Esophagus muscularis mucosa (tissue), 4 donors: ENCODE results near the gene OMG. TPM values are rescaled to one million over a fixed set of nuclear protein-coding genes. Genes with fewer than 3 reads are reported as not detected.

ENCODE experiments used
- DNase-seq: peaks from one replicate; pipeline ENCODE4 v3.0.0-alpha.2; 2017; ENCODE audit errors: extremely low spot score
- H3K27ac ChIP-seq, 4 donors: fragments of 200-600 bp; sonication (generic); replicated peaks in 1 of 4; 1 replicate in 3 of 4; 2 replicates in 1 of 4; pipeline ENCODE4 v1.5.1; 2016 to 2019; ENCODE audit warnings: mild to moderate bottlenecking in 1 of 4
- H3K27me3 ChIP-seq, 4 donors: fragments of 200-600 bp; sonication (generic); one replicate each; pipeline versions ENCODE4 v1.5.1 to v1.6.0; 2016 to 2019
- H3K36me3 ChIP-seq, 4 donors: fragments of 200-600 bp; sonication (generic); one replicate each; pipeline ENCODE4 v1.5.1; 2016 to 2019
- H3K4me1 ChIP-seq, 4 donors: fragments of 200-600 bp; sonication (generic); one replicate each; pipeline ENCODE4 v1.5.1; 2016 to 2019
- H3K4me3 ChIP-seq, 4 donors: fragments of 200-600 bp; sonication (generic); 1 replicate in 2 of 4; 2 replicates in 2 of 4; pipeline ENCODE4 v1.5.1; 2016 to 2019; ENCODE audit warnings: mild to moderate bottlenecking in 4 of 4, moderate library complexity in 1 of 4
- H3K9me3 ChIP-seq, 4 donors: fragments of 200-600 bp; sonication (generic); 1 replicate in 3 of 4; 2 replicates in 1 of 4; pipeline ENCODE4 v1.5.1; 2016 to 2019
- EP300 ChIP-seq: sonication (generic); formaldehyde crosslinking; IDR thresholded peaks from one replicate; pipeline ENCODE4 v1.6.1; 2017; ENCODE audit warnings: antibody characterized with exemption
- POLR2AphosphoS5 ChIP-seq, 2 donors: sonication (generic); formaldehyde crosslinking; IDR thresholded peaks; one replicate each; pipeline ENCODE4 v1.6.1; 2017; ENCODE audit warnings: antibody characterized with exemption in 2 of 2
- WGBS: methylation state at CpG from one replicate; pipeline ENCODE4 v1.1.5; 2018; 5-methylcytosine and 5-hydroxymethylcytosine counted together
- intact Hi-C: fragments of 100-400 bp; cut with DNase I; formaldehyde crosslinking; loops from one replicate; pipeline ENCODE4 v1.15.1; 2023
- total RNA-seq, 4 donors: library from RNA; depleted of rRNA; stranded (reverse); fragments of >200 nt; gene quantifications; one replicate each; pipeline versions ENCODE4 v1.1.0 to v1.2.1, GENCODE V29; 2016
- TF ChIP-seq, protein P1 (sequence below), 3 experiments: fragments of 200-600 bp in 2 of 3; fragments of 450-650 bp in 1 of 3; sonication (generic) in 2 of 3; IDR thresholded peaks; one replicate each; pipeline ENCODE4 v1.5.1; 2017 to 2019; ENCODE audit warnings: antibody characterized with exemption in 3 of 3, mild to moderate bottlenecking in 2 of 3, moderate library complexity in 1 of 3

The OMG gene
- total RNA-seq, 4 donors from 2014 or later: 0.66 to 1.1 TPM; not detected in 2

- Histone ChIP-seq H3K27ac (no peak overlapping the region), H3K4me1 (peaks cover 0 to 6% (median 2%) of the 10 kb centered on the region in 4 donors), H3K4me3 (no peak overlapping the region), H3K27me3 (no peaks in the 10 kb centered on the region), H3K9me3 (no peaks in the 10 kb centered on the region), H3K36me3 (peaks cover 13 to 48% (median 20%) of the 10 kb centered on the region in 4 donors)
- intact Hi-C loops: no loop called here
- TF ChIP-seq, protein P1, sequence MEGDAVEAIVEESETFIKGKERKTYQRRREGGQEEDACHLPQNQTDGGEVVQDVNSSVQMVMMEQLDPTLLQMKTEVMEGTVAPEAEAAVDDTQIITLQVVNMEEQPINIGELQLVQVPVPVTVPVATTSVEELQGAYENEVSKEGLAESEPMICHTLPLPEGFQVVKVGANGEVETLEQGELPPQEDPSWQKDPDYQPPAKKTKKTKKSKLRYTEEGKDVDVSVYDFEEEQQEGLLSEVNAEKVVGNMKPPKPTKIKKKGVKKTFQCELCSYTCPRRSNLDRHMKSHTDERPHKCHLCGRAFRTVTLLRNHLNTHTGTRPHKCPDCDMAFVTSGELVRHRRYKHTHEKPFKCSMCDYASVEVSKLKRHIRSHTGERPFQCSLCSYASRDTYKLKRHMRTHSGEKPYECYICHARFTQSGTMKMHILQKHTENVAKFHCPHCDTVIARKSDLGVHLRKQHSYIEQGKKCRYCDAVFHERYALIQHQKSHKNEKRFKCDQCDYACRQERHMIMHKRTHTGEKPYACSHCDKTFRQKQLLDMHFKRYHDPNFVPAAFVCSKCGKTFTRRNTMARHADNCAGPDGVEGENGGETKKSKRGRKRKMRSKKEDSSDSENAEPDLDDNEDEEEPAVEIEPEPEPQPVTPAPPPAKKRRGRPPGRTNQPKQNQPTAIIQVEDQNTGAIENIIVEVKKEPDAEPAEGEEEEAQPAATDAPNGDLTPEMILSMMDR (IDR thresholded peaks at IDR 0.05): no peak
- TF ChIP-seq POLR2AphosphoS5 (IDR thresholded peaks at IDR 0.05) (no peak), EP300 (no peak)
- DNase-seq: no peak
- 94% methylated on average over 5 of the region's 5 CpGs for WGBS
Measured at GRCh38 chr17:31248986-31249834, 47.8 kb downstream of the OMG start.

Other genes with a start within 250 kb of the OMG start
- gene NF1, start 202.3 kb downstream of the OMG start, total RNA-seq: 10 to 100 TPM; 40.9 to 64.8 (median 44.5) TPM
- gene EVI2B, start 16.8 kb upstream of the OMG start, total RNA-seq: 10 to 100 TPM in 2 of 4 donors, 1 to 10 TPM in 2; 4.3 to 14.2 (median 7.9) TPM
- 10 to 100 TPM in 1 of 4 donors, 1 to 10 TPM in 3; 2.5 to 10.6 (median 4.3) TPM for gene EVI2A, start 24.4 kb upstream of the OMG start, total RNA-seq
- gene RAB11FIP4, start 94.4 kb upstream of the OMG start, total RNA-seq: 1 to 10 TPM in 3 of 4 donors, under 1 TPM in 1; 0.75 to 2.3 (median 1.7) TPM